ENCODE data around the gene SAMHD1. TPM values are rescaled to one million over a fixed set of nuclear protein-coding genes. Genes with fewer than 3 reads are reported as not detected.
A peak's percentile ranks its signal among the peaks of the same experiment; 100 is the strongest.

SAMHD1 gene
- total and polyA plus RNA-seq, 2 of the 13 experiments (the other 11 are each of a cell fraction or from before 2014, with no cell fraction given) = 16.9 to 43.5 TPM

DNA sequence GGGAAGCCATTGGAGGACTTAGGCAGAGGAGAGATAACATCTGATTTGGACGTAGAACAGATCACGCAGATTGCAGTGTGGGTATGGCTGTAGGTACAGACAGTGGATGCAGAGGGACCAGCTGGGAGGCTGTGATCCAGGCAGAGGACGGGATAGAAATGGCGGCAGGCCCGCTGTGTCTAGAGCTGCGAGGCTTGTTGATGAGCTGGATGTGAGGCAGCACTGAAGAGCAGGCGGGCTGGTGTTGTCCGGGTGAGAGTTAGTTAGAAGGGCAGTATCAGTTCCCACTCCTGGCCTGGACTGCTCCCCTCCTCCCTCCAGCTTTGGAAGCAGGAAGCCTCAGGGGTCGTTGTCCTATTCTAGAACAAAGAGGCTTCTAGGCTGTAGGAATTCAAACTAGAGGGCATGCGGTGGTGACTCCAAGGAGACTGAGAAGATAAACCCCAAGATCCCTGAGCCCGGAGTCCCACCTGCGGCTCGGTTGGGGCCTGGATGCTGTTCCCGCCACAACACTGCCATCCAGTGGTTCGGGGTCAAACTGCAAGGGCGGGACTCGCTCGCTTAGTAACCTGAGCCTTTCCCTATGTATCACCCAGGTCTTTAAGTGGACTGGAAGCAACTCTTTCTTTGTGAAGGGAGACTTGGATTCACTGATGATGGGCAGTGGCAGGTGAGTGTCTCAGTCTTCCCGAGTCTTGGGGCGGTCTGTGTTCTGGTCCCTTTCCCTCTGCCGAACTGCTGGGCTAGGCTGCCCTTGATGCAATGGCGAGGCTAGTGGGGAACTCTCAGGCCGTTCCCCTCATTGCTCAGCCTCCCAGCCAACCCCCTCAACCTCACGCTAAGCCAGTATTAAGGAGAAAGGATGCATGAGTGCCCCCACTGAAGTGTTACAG lies 64.4 kb downstream of the SAMHD1 start (continued):
- no peak for TF ChIP-seq KDM5A (IDR thresholded peaks at IDR 0.05; ENCODE audit: borderline replicate concordance, low read length)
- TF ChIP-seq, protein P1, sequence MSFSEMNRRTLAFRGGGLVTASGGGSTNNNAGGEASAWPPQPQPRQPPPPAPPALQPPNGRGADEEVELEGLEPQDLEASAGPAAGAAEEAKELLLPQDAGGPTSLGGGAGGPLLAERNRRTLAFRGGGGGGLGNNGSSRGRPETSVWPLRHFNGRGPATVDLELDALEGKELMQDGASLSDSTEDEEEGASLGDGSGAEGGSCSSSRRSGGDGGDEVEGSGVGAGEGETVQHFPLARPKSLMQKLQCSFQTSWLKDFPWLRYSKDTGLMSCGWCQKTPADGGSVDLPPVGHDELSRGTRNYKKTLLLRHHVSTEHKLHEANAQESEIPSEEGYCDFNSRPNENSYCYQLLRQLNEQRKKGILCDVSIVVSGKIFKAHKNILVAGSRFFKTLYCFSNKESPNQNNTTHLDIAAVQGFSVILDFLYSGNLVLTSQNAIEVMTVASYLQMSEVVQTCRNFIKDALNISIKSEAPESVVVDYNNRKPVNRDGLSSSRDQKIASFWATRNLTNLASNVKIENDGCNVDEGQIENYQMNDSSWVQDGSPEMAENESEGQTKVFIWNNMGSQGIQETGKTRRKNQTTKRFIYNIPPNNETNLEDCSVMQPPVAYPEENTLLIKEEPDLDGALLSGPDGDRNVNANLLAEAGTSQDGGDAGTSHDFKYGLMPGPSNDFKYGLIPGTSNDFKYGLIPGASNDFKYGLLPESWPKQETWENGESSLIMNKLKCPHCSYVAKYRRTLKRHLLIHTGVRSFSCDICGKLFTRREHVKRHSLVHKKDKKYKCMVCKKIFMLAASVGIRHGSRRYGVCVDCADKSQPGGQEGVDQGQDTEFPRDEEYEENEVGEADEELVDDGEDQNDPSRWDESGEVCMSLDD (CRISPR knock-in tag; IDR thresholded peaks at IDR 0.05; ENCODE audit: borderline replicate concordance) = no peak
- TF ChIP-seq LCORL (IDR thresholded peaks at IDR 0.05) = no peak
- TF ChIP-seq LCORL (CRISPR knock-in tag; IDR thresholded peaks at IDR 0.05) = peak; percentile 80
- no peak for TF ChIP-seq ZNF138 (CRISPR knock-in tag; IDR thresholded peaks at IDR 0.05; ENCODE audit: low read depth)
- TF ChIP-seq TP53 (CRISPR knock-in tag; conservative IDR thresholded peaks at IDR 0.05) = no peak
- TF ChIP-seq HOXA5 (CRISPR knock-in tag; IDR thresholded peaks at IDR 0.05) = no peak
- 0 out of 2 replicates have a peak, but pooled peaks have one; percentile 0 for TF ChIP-seq MATR3 (CRISPR knock-in tag; IDR thresholded peaks at IDR 0.05)
- TF ChIP-seq FOXO1 (CRISPR knock-in tag; IDR thresholded peaks at IDR 0.05) = no peak; the same call in 1 of the 2 replicates
- TF ChIP-seq REPIN1 (CRISPR knock-in tag; IDR thresholded peaks at IDR 0.05; ENCODE audit: borderline replicate concordance, low read depth) = peak; percentile 70; the same call in 1 of the 2 replicates
- TF ChIP-seq HOXA3 (CRISPR knock-in tag; IDR thresholded peaks at IDR 0.05) = peak; percentile 70
- peak; percentile 88 for TF ChIP-seq ZNF501 (CRISPR knock-in tag; IDR thresholded peaks at IDR 0.05)
- no peak; the same call in 1 of the 2 replicates for TF ChIP-seq ZNF556 (CRISPR knock-in tag; IDR thresholded peaks at IDR 0.05; ENCODE audit: borderline replicate concordance)
- peak; percentile 67; the same call in 1 of the 2 replicates for TF ChIP-seq ZSCAN9 (CRISPR knock-in tag; IDR thresholded peaks at IDR 0.05; ENCODE audit: borderline replicate concordance)
- TF ChIP-seq ZFP41 (CRISPR knock-in tag; IDR thresholded peaks at IDR 0.05; ENCODE audit: borderline replicate concordance) = no peak
- TF ChIP-seq SRSF1 (optimal IDR thresholded peaks at IDR 0.05; ENCODE audit: low read depth, low read length) = no peak
- TF ChIP-seq, protein P2, sequence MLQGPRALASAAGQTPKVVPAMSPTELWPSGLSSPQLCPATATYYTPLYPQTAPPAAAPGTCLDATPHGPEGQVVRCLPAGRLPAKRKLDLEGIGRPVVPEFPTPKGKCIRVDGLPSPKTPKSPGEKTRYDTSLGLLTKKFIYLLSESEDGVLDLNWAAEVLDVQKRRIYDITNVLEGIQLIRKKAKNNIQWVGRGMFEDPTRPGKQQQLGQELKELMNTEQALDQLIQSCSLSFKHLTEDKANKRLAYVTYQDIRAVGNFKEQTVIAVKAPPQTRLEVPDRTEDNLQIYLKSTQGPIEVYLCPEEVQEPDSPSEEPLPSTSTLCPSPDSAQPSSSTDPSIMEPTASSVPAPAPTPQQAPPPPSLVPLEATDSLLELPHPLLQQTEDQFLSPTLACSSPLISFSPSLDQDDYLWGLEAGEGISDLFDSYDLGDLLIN (CRISPR knock-in tag; IDR thresholded peaks at IDR 0.05; ENCODE audit: borderline replicate concordance) = 0 out of 2 replicates have a peak, but pooled peaks have one; percentile 30
- TF ChIP-seq ZNF30 (CRISPR knock-in tag; IDR thresholded peaks at IDR 0.05) = peak; percentile 42; the same call in 1 of the 2 replicates
- TF ChIP-seq ZIK1 (CRISPR knock-in tag; IDR thresholded peaks at IDR 0.05; ENCODE audit: borderline replicate concordance, low read depth) = peak; percentile 78; the same call in 1 of the 2 replicates
- TF ChIP-seq, protein P3, sequence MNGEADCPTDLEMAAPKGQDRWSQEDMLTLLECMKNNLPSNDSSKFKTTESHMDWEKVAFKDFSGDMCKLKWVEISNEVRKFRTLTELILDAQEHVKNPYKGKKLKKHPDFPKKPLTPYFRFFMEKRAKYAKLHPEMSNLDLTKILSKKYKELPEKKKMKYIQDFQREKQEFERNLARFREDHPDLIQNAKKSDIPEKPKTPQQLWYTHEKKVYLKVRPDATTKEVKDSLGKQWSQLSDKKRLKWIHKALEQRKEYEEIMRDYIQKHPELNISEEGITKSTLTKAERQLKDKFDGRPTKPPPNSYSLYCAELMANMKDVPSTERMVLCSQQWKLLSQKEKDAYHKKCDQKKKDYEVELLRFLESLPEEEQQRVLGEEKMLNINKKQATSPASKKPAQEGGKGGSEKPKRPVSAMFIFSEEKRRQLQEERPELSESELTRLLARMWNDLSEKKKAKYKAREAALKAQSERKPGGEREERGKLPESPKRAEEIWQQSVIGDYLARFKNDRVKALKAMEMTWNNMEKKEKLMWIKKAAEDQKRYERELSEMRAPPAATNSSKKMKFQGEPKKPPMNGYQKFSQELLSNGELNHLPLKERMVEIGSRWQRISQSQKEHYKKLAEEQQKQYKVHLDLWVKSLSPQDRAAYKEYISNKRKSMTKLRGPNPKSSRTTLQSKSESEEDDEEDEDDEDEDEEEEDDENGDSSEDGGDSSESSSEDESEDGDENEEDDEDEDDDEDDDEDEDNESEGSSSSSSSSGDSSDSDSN (CRISPR knock-in tag; IDR thresholded peaks at IDR 0.05) = no peak; the same call in 1 of the 2 replicates
- no peak; the same call in 1 of the 2 replicates for TF ChIP-seq KMT2B (CRISPR knock-in tag; IDR thresholded peaks at IDR 0.05)
- no peak for TF ChIP-seq MYNN (CRISPR knock-in tag; IDR thresholded peaks at IDR 0.05; ENCODE audit: low read depth)
- TF ChIP-seq ZNF44 (CRISPR knock-in tag; IDR thresholded peaks at IDR 0.05) = no peak
- TF ChIP-seq NFIC (IDR thresholded peaks at IDR 0.05; ENCODE audit: low read length) = no peak
- no peak for TF ChIP-seq CHCHD3 (CRISPR knock-in tag; IDR thresholded peaks at IDR 0.05)
